Esophagus muscularis mucosa (tissue), 4 donors: ENCODE data around the gene ZRANB3.

Source experiments
- EP300 ChIP-seq: sonication (generic); formaldehyde crosslinking; IDR thresholded peaks from one replicate; pipeline ENCODE4 v1.6.1; 2017; ENCODE audit warnings: antibody characterized with exemption
- POLR2AphosphoS5 ChIP-seq, 2 donors: sonication (generic); formaldehyde crosslinking; IDR thresholded peaks; one replicate each; pipeline ENCODE4 v1.6.1; 2017; ENCODE audit warnings: antibody characterized with exemption in 2 of 2
- TF ChIP-seq, protein P1 (sequence below), 3 experiments: fragments of 200-600 bp in 2 of 3; fragments of 450-650 bp in 1 of 3; sonication (generic) in 2 of 3; IDR thresholded peaks; one replicate each; pipeline ENCODE4 v1.5.1; 2017 to 2019; ENCODE audit warnings: antibody characterized with exemption in 3 of 3, mild to moderate bottlenecking in 2 of 3, moderate library complexity in 1 of 3

DNA sequence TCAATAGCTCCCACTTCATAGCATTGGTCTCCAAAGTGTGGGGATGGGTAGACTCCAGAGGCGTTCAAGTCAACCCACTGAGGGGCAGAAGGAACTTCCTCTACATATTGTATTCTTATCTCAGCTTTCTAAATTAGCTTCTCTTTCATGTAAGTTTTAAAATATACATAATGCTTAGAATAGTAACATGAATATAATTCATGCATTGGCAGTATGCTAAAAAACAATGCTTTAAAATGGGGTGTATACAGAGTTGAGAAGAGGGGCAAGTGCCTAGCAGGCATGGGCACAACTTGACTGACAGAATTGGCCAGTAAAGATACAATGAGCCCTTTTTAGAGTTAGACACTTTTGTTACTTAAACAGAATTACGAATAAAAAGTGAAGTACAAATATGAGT lies 212.2 kb downstream of the ZRANB3 start:
- TF ChIP-seq, protein P1, sequence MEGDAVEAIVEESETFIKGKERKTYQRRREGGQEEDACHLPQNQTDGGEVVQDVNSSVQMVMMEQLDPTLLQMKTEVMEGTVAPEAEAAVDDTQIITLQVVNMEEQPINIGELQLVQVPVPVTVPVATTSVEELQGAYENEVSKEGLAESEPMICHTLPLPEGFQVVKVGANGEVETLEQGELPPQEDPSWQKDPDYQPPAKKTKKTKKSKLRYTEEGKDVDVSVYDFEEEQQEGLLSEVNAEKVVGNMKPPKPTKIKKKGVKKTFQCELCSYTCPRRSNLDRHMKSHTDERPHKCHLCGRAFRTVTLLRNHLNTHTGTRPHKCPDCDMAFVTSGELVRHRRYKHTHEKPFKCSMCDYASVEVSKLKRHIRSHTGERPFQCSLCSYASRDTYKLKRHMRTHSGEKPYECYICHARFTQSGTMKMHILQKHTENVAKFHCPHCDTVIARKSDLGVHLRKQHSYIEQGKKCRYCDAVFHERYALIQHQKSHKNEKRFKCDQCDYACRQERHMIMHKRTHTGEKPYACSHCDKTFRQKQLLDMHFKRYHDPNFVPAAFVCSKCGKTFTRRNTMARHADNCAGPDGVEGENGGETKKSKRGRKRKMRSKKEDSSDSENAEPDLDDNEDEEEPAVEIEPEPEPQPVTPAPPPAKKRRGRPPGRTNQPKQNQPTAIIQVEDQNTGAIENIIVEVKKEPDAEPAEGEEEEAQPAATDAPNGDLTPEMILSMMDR (IDR thresholded peaks at IDR 0.05): no peak
- TF ChIP-seq POLR2AphosphoS5 (IDR thresholded peaks at IDR 0.05) (no peak), EP300 (no peak)
